Left lobe of liver (tissue), 2 donors: ENCODE results near the gene SRMS. TPM values are rescaled to one million over a fixed set of nuclear protein-coding genes. Genes with fewer than 3 reads are reported as not detected.
"Not testable (repeated sequence)": the region's sequence is repeated elsewhere in the genome, so short reads cannot be mapped to it uniquely, and the experiment has no call there.

ENCODE experiments used
- ATAC-seq: fragments of 200-7000 bp; cut with Tn5 transposase; one replicate; pipeline ENCODE4 v1.9.1; 2020; ENCODE audit warnings: mild to moderate bottlenecking, moderate library complexity
- DNase-seq: peaks from one replicate; pipeline ENCODE4 v3.0.0-alpha.2; 2020; ENCODE audit warnings: low spot score
- total RNA-seq: library from RNA; stranded (reverse); gene quantifications from one replicate; pipeline ENCODE4 v1.2.1, GENCODE V29; 2021
- donor health status: DM: no; HTN: no; CAD: no; lungs with moderate emphysema.
- donor health status: DM: no; HTN: yes; CAD: no.

Gene SRMS
- total RNA-seq, 1 donor from 2014 or later: not detected

- no peak for ATAC-seq
- DNase-seq: no peak
Observed at GRCh38 chr20:63527184-63527583, 20.4 kb downstream of the SRMS start.

GRCh38 chr20:63525971-63526370 lies 21.6 kb downstream of the SRMS start:
- no peak for ATAC-seq
- DNase-seq: no peak

DNA sequence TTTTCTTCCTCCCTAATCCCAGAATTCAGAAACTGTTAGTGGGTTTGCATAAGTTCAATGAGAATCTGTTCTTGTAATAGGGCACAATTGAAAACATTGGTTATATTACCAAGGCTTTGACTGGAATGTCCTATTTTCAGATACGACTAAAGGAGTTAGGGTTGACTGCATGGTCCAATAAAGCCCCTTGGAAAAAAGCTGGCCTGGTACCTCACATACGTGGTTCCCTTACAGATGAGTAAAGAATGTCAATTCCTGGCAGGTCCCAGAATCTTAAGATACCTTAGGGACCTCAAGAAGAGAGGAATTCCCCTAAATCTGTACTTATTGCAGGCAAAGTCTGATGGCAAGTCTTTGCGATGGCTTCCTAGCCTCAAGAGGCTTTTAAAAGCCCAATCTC lies 22.4 kb downstream of the SRMS start:
- ATAC-seq: no peak

GRCh38 chr20:63522981-63523611 lies 24.5 kb downstream of the SRMS start:
- ATAC-seq (no peak), DNase-seq (no peak)

More for the DNA sequence above, 22.4 kb downstream of the SRMS start:
- DNase-seq: no peak

- no peak for DNase-seq
- no peak for ATAC-seq
Observed at GRCh38 chr20:63522091-63522868, 25.3 kb downstream of the SRMS start.

DNA sequence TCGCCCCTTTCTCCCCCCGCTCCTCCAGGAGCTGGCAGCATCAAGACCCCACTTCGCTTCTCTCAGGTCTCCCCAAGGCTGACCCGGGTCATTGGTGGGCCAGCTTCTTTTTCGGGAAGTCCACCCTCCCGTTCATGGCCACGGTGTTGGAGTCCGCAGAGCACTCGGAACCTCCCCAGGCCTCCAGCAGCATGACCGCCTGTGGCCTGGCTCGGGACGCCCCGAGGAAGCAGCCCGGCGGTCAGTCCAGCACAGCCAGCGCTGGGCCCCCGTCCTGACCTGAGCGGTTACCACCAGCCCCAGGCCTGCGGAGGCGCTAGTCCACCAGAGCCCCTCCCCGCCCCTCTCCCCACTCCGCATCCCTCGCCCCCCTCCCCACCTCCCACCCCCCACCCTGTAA lies 25.9 kb downstream of the SRMS start:
- no peak for DNase-seq
- no peak for ATAC-seq

DNA sequence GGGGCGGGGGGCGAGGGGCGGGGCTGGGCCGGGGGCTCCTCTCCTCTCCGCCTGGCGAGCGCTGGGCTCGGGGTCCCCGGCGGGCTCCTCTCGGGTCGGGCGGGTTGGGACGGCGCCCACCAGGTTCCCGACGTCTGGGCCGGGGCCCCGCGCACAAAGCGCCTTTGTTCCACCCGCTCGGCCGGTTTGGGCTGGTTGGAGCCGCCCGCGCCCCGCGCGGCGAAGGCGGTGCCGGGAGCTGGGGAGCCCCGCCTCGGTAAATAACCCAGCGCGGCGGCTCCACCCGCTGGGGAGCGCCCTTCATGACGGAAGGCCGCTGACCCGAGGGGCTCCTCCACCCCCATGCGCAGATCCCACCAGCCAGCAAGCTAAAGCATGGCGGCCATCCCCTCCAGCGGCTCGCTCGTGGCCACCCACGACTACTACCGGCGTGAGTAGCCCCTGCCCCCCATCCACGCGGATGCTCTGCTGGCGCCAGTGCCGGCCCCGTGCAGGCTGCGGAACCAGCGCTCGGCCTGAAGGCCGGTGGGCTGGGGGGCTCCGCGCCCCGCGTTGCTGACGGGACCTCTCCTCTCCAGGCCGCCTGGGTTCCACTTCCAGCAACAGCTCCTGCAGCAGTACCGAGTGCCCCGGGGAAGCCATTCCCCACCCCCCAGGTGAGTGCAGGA lies 26.5 kb downstream of the SRMS start:
- ATAC-seq: peak; percentile 73

DNA sequence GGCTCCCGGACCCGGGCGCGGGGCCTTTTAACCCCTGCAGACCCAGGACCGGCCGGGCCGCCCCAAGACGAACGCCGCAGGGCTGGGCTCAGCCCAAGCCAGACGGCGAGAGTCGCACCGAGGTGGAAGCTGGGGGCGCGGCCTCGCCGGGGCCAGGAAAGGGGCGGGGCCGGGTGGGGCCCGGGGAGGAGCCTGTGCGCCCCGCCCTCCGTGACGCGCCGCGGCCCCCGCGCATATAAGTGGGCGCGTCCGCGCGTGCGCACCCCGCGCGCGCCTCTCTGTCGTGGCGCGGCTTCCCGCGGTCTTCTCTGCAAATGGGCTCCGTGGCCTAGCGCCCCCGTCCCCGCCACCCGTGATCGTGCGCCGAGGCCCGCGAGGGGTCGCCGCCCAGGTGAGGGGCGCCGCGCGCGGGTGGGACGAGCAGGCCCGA lies 27.0 kb downstream of the SRMS start, which contains the start of gene PPDPF:
PPDPF (plus strand) TSS at position 262 of the 430 bp plus-strand sequence. CDS start 544 bp downstream, outside the sequence.
- DNase-seq (peak; percentile 86), ATAC-seq (peak; percentile 94)

More for the DNA sequence above, 26.5 kb downstream of the SRMS start:
- DNase-seq: peak; percentile 77

DNA sequence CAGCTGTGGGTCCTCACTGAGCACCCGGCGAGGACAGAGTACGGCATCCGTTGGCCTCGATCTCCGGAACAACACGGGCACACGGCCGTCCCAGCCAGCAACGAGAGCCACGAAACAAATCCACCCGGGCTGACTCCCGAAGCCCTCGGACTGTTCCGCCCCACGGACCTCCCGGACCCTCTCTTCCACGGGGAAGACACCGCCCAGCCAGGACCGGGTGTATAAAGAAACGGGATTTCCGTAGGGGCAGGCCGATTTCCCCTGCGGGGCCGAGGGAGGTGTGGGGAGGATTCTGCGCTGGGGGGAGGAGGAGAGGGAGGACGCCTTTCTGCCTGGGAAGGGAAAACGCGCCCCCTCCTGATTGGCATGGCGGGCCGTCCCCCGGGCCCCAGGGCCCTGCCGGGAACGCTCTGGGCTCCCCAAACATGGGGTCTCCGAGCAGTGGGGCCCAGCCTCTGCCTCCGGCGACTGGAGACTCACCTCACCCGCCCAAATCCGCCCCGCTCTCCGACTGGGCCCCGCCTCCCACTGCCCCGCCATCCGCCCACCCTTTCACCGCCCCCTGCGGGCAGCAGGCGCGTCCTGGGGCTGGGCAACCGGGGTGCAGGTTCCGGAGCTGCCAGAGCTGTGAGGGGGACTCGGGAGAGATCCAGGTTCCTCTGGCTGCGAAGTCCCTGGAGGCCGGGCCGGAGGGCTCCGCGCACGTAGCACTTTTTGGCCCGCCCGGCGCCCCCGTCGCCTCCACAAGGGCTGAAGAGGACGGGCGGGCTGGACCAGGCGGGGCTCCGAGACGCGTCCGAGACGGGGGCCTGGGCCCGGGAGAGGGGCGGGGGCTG lies 27.7 kb downstream of the SRMS start:
- no peak for DNase-seq

GRCh38 chr20:63518946-63519667 lies 28.4 kb downstream of the SRMS start:
- DNase-seq (peak; percentile 48), ATAC-seq (no peak)

More for the DNA sequence above, 27.7 kb downstream of the SRMS start:
- peak; percentile 49 for ATAC-seq

GRCh38 chr20:63518351-63518861 lies 29.1 kb downstream of the SRMS start:
- DNase-seq (no peak), ATAC-seq (no peak)

- ATAC-seq: no peak
- DNase-seq: peak; percentile 45
Observed at GRCh38 chr20:63517376-63518309, 29.9 kb downstream of the SRMS start.

DNA sequence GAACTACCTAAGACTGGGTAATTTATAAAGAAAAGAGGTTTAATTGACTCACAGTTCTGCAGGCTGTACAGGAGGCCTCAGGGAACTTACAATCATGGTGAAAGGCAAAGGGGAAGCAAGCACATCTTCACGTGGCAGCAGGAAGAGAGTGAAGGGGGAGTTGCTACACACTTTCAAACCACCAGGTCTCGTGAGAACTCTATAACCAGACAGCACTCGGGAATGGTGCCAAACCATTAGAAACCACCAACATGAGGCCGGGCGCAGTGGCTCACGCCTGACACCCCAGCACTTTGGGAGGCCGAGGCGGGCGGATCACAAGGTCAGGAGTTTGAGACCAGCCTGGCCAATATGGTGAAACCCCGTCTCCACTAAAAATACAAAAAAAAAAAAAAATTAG lies 33.0 kb downstream of the SRMS start:
- ATAC-seq, DNase-seq: not testable (repeated sequence)

DNA sequence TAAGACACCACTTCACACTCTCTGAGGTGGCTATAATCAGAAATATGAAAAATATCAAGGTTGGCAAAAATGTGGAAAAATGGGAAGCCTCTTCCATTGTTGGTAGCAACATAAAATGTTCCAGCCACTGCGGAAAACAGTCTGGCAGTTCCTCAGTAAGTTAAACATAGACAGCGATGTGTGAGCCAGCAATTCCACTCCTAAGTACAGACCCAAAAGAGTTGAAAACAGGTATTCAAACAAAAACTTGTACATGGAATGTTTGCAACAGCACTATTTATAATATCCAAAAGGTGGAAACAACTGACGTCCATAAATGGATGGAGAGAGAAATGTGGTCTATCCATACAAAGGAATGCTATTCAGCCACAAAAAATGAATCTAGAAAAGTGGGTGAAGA lies 34.3 kb downstream of the SRMS start:
- DNase-seq (no peak), ATAC-seq (no peak)

- ATAC-seq (no peak), DNase-seq (no peak)
Observed at GRCh38 chr20:63509088-63509564, 38.4 kb downstream of the SRMS start.

DNA sequence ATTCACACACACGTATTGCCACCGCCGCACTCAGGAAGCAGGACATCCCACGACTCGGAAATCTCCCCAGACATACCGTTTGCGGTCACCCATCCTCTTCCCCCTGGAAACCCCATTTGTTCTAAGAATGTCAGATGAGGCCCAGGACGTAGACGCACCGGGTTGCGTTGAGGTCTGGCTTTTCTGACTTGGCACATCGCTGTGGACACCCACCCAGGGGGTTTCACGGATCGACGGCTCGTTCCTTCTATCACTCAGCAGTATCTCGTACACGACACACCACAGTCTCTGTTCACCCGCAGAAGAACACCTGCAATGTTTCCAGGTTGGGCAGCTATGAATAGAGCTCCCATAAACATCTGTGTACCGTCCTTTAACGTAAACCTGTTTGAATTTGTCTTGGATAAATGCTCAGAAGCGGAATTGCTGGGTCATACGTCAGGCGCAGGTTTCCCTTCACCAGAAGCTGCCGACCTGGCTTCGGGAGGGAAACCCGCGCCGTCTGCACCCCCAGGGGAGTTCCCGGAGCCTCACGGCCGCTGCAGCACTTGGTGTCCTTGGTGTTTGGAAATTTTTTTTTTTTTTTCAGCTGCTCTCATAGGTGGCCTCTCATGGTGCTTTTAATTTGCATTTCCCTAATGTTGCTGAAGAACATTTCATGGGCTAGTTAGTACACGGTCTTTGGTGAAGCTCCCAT lies 39.3 kb downstream of the SRMS start:
- ATAC-seq: no peak
- no peak for DNase-seq

GRCh38 chr20:63507083-63507743 lies 40.3 kb downstream of the SRMS start:
- ATAC-seq: no peak
- no peak for DNase-seq
